H9 (cell line): ENCODE data around the gene SAG. TPM values are rescaled to one million over a fixed set of nuclear protein-coding genes. Genes with fewer than 3 reads are reported as not detected.

Experiments used
- DNase-seq: peaks from one replicate; pipeline ENCODE4 v3.0.0-alpha.2; 2017
- H2AFZ ChIP-seq: one replicate; pipeline ENCODE4 v1.6.1; 2013; ENCODE audit warnings: mild to moderate bottlenecking, low read length, control low read depth, moderate library complexity
- H2AK5ac ChIP-seq: 2 replicates; pipeline ENCODE4 v1.6.1; 2013; ENCODE audit warnings: low read length, control low read depth, mixed read lengths; ENCODE audit not compliant: insufficient read length
- H2BK120ac ChIP-seq: one replicate; pipeline ENCODE4 v1.6.1; 2013; ENCODE audit warnings: low read depth, mild to moderate bottlenecking, low read length, control low read depth, inconsistent platforms; ENCODE audit not compliant: poor library complexity, severe bottlenecking
- H2BK12ac ChIP-seq: 2 replicates; pipeline ENCODE4 v1.6.1; 2013; ENCODE audit warnings: low read length, control low read depth, mixed read lengths, low read depth; ENCODE audit not compliant: insufficient read length
- H2BK15ac ChIP-seq: 2 replicates; pipeline ENCODE4 v1.6.1; 2013; ENCODE audit warnings: low read depth, low read length, control low read depth
- H2BK20ac ChIP-seq: one replicate; pipeline ENCODE4 v1.6.1; 2013; ENCODE audit warnings: low read depth, mild to moderate bottlenecking, low read length, control low read depth, inconsistent platforms; ENCODE audit not compliant: poor library complexity, severe bottlenecking
- H2BK5ac ChIP-seq: 2 replicates; pipeline ENCODE4 v1.6.1; 2013; ENCODE audit warnings: low read length, control low read depth, mixed read lengths; ENCODE audit not compliant: insufficient read length
- H3K14ac ChIP-seq: 2 replicates; pipeline ENCODE4 v1.6.1; 2013; ENCODE audit warnings: low read length, control low read depth; ENCODE audit not compliant: insufficient read depth
- H3K18ac ChIP-seq: 2 replicates; pipeline ENCODE4 v1.6.1; 2013; ENCODE audit warnings: low read depth, mild to moderate bottlenecking, mixed read lengths, low read length, control low read depth; ENCODE audit not compliant: insufficient read length
- H3K23ac ChIP-seq: 2 replicates; pipeline ENCODE4 v1.6.1; 2013; ENCODE audit warnings: low read length, control low read depth, mixed read lengths, low read depth; ENCODE audit not compliant: insufficient read length
- H3K23me2 ChIP-seq: 2 replicates; pipeline ENCODE4 v1.6.1; 2013; ENCODE audit warnings: low read depth, mild to moderate bottlenecking, mixed read lengths, low read length, control low read depth; ENCODE audit not compliant: insufficient read length, poor library complexity, severe bottlenecking
- H3K27ac ChIP-seq: 2 replicates; pipeline ENCODE4 v1.5.1; 2013; ENCODE audit warnings: low read length, control low read depth, mixed read lengths, low read depth; ENCODE audit not compliant: insufficient read length
- H3K27me3 ChIP-seq: 2 replicates; pipeline ENCODE4 v1.6.1; 2013; ENCODE audit warnings: low read length, control low read depth, inconsistent platforms; ENCODE audit not compliant: insufficient read depth
- H3K4ac ChIP-seq: 2 replicates; pipeline ENCODE4 v1.6.1; 2013; ENCODE audit warnings: low read depth, mild to moderate bottlenecking, control low read depth, inconsistent platforms, low read length, moderate library complexity
- H3K4me1 ChIP-seq: 2 replicates; pipeline ENCODE4 v1.6.1; 2013; ENCODE audit warnings: low read length, control low read depth, inconsistent platforms; ENCODE audit not compliant: insufficient read depth
- H3K4me2 ChIP-seq: 2 replicates; pipeline ENCODE4 v1.6.1; 2013; ENCODE audit warnings: low read length, control low read depth, mixed read lengths; ENCODE audit not compliant: insufficient read length, insufficient read depth
- H3K56ac ChIP-seq: 2 replicates; pipeline ENCODE4 v1.6.1; 2013; ENCODE audit warnings: low read depth, mild to moderate bottlenecking, mixed read lengths, low read length, control low read depth; ENCODE audit not compliant: insufficient read length
- H3K79me1 ChIP-seq: 2 replicates; pipeline ENCODE4 v1.6.1; 2013; ENCODE audit warnings: low read depth, mild to moderate bottlenecking, moderate library complexity, low read length, control low read depth, inconsistent platforms; ENCODE audit not compliant: insufficient read depth, poor library complexity, severe bottlenecking
- H3K79me2 ChIP-seq: 2 replicates; pipeline ENCODE4 v1.6.1; 2013; ENCODE audit warnings: low read length, control low read depth, inconsistent platforms; ENCODE audit not compliant: insufficient read depth
- H3K9ac ChIP-seq: 2 replicates; pipeline ENCODE4 v1.6.1; 2013; ENCODE audit warnings: low read length, control low read depth, mixed read lengths; ENCODE audit not compliant: insufficient read length; ENCODE audit errors: extremely low read depth
- H3K9me3 ChIP-seq: one replicate; pipeline ENCODE4 v1.6.1; 2013; ENCODE audit warnings: low read depth, low read length, inconsistent platforms; ENCODE audit not compliant: control insufficient read depth
- H3T11ph ChIP-seq: one replicate; pipeline ENCODE4 v1.6.1; 2013; ENCODE audit warnings: mild to moderate bottlenecking, low read length, control low read depth, inconsistent platforms
- H4K20me1 ChIP-seq: one replicate; pipeline ENCODE4 v1.6.1; 2013; ENCODE audit not compliant: control insufficient read depth, insufficient read length, insufficient read depth
- H4K5ac ChIP-seq: 2 replicates; pipeline ENCODE4 v1.6.1; 2013; ENCODE audit warnings: low read depth, mild to moderate bottlenecking, mixed read lengths, low read length, control low read depth; ENCODE audit not compliant: insufficient read length
- H4K8ac ChIP-seq: replicated peaks from 2 replicates; pipeline ENCODE4 v1.6.1; 2013; ENCODE audit warnings: low read length, control low read depth, mixed read lengths, low read depth; ENCODE audit not compliant: insufficient read length
- H4K91ac ChIP-seq: 2 replicates; pipeline ENCODE4 v1.6.1; 2013; ENCODE audit warnings: low read depth, mild to moderate bottlenecking, moderate library complexity, mixed read lengths, low read length, control low read depth; ENCODE audit not compliant: insufficient read length
- H3K27ac Mint-ChIP-seq, 3 experiments: 2 replicates in 2 of 3; 3 replicates in 1 of 3; pipeline ENCODE4 v1.8.0; 2020 to 2021; ENCODE audit warnings: mixed read lengths in 3 of 3, mild to moderate bottlenecking in 1 of 3, moderate library complexity in 1 of 3
- H3K27me3 Mint-ChIP-seq: 2 replicates; pipeline ENCODE4 v1.8.0; 2021; ENCODE audit warnings: low read depth, mild to moderate bottlenecking, moderate library complexity, mixed read lengths
- H3K36me3 Mint-ChIP-seq, 3 experiments: 2 replicates in 2 of 3; 3 replicates in 1 of 3; pipeline ENCODE4 v1.8.0; 2020 to 2021; ENCODE audit warnings: low read depth in 3 of 3, mixed read lengths in 3 of 3; ENCODE audit not compliant: insufficient read depth in 1 of 3
- H3K4me1 Mint-ChIP-seq, 2 experiments: 2 replicates each; pipeline ENCODE4 v1.8.0; 2020; ENCODE audit warnings: mixed read lengths in 2 of 2
- H3K4me3 Mint-ChIP-seq, 2 experiments: 2 replicates in 1 of 2; 3 replicates in 1 of 2; pipeline ENCODE4 v1.8.0; 2020 to 2021; ENCODE audit warnings: mild to moderate bottlenecking in 2 of 2, mixed read lengths in 2 of 2, moderate library complexity in 1 of 2
- H3K9me3 Mint-ChIP-seq, 2 experiments: 2 replicates in 1 of 2; 3 replicates in 1 of 2; pipeline ENCODE4 v1.8.0; 2020; ENCODE audit warnings: mild to moderate bottlenecking in 2 of 2, mixed read lengths in 2 of 2, moderate library complexity in 1 of 2
- WGBS: extraction: QIAGEN DNeasy Blood & Tissue Kit; methylation state at CpG from one replicate; pipeline ENCODE4 v1.1.7; 2013; ENCODE audit warnings: missing lambda C conversion rate, low lambda C conversion rate, mixed read lengths; ENCODE audit not compliant: insufficient read length; ENCODE audit errors: extremely low coverage; 5-methylcytosine and 5-hydroxymethylcytosine counted together
- total RNA-seq: library from RNA; stranded (reverse); gene quantifications from 2 replicates; pipeline ENCODE4 v1.2.1, GENCODE V29; 2021
- TF ChIP-seq, protein P1 (sequence below): fragments of 200-600 bp; sonication (generic); conservative IDR thresholded peaks from 3 replicates; pipeline ENCODE4 v1.8.0; 2021; ENCODE audit warnings: antibody characterized with exemption, mild to moderate bottlenecking

SAG gene
- total RNA-seq, 1 experiment from 2014 or later = not detected

DNA sequence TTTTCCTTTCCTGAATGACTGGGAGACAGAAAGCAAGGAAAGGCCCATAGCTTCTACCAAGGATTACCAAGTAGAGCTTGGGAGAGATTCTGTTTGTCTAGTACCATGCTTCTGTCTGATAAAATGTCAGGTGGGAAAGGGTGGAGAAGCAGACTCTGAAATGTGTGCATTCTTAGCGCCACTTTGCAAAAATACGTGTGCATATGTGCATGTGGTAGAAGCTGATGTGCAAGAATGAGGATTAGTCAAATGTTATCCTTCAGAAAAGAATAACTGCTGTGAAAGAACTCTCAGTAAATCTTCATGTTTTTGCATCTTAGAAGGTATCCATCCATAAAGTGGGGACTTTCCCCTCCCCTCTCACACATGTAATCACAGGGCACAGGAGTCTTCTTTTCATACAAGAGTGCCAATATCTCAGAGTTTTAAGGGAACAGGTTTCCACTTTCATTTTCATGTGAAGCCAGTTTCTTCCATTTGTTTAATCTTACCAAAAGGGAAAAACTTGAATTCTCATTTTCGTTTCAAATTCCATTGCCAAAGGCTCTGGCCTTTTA lies 31.3 kb downstream of the SAG start:
- no peak for DNase-seq
- H4K8ac ChIP-seq = no peak overlapping the region
- TF ChIP-seq, protein P1, sequence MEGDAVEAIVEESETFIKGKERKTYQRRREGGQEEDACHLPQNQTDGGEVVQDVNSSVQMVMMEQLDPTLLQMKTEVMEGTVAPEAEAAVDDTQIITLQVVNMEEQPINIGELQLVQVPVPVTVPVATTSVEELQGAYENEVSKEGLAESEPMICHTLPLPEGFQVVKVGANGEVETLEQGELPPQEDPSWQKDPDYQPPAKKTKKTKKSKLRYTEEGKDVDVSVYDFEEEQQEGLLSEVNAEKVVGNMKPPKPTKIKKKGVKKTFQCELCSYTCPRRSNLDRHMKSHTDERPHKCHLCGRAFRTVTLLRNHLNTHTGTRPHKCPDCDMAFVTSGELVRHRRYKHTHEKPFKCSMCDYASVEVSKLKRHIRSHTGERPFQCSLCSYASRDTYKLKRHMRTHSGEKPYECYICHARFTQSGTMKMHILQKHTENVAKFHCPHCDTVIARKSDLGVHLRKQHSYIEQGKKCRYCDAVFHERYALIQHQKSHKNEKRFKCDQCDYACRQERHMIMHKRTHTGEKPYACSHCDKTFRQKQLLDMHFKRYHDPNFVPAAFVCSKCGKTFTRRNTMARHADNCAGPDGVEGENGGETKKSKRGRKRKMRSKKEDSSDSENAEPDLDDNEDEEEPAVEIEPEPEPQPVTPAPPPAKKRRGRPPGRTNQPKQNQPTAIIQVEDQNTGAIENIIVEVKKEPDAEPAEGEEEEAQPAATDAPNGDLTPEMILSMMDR = no peak
- no peaks in the 10 kb centered on the region for H3K23me2 ChIP-seq
- H3K18ac ChIP-seq = no peak overlapping the region
- Mint-ChIP-seq H3K36me3 (peaks cover 0 to 5% (median 0%) of the 10 kb centered on the region in 3 experiments; a peak in 1 of 7 replicates), H3K4me1 (0 out of 4 replicates have a peak, but pooled peaks cover 3 to 4% of the 10 kb centered on the region in 2 experiments), H3K9me3 (peaks cover 4 to 6% of the 10 kb centered on the region in 2 experiments; a peak in 3 of 5 replicates), H3K27ac (no peak overlapping the region; a peak in 1 of 7 replicates), H3K27me3 (peaks cover 66% of the 10 kb centered on the region), H3K4me3 (no peak overlapping the region)
- no peak overlapping the region for H4K5ac ChIP-seq
- no peak overlapping the region for H3T11ph ChIP-seq
- H2AFZ ChIP-seq = no peak overlapping the region
- no peak overlapping the region for H2AK5ac ChIP-seq
- WGBS = no CpG with 5 or more reads among the region's 3 CpGs
- no peak overlapping the region for H3K4me2 ChIP-seq
- no peaks in the 10 kb centered on the region for H3K4me1 ChIP-seq
- no peak overlapping the region for H3K4ac ChIP-seq
- no peaks in the 10 kb centered on the region for H3K79me1 ChIP-seq
- no peaks in the 10 kb centered on the region for H3K9me3 ChIP-seq
- no peak overlapping the region for H2BK120ac ChIP-seq
- no peak overlapping the region for H2BK12ac ChIP-seq
- no peaks in the 10 kb centered on the region for H4K20me1 ChIP-seq
- H3K27me3 ChIP-seq = no peaks in the 10 kb centered on the region; the same call in 1 of the 2 replicates
- no peak overlapping the region for H3K27ac ChIP-seq
- no peak overlapping the region for H2BK20ac ChIP-seq
- H4K91ac ChIP-seq = no peak overlapping the region
- H2BK5ac ChIP-seq = no peak overlapping the region
- H3K9ac ChIP-seq = no peak overlapping the region
- H3K56ac ChIP-seq = no peak overlapping the region
- H3K14ac ChIP-seq = no peak overlapping the region
- no peaks in the 10 kb centered on the region for H3K79me2 ChIP-seq
- no peak overlapping the region for H2BK15ac ChIP-seq
- H3K23ac ChIP-seq = no peak overlapping the region
